Lower lobe of right lung (tissue), 2 donors: Measurements from ENCODE around the gene ARTN. TPM values are rescaled to one million over a fixed set of nuclear protein-coding genes. Genes with fewer than 3 reads are reported as not detected.

Source experiments
- ATAC-seq, 2 donors: fragments of 200-7000 bp; cut with Tn5 transposase; one replicate each; pipeline ENCODE4 v1.9.1; 2020 to 2022; ENCODE audit warnings: mild to moderate bottlenecking in 2 of 2, moderate library complexity in 2 of 2
- DNase-seq: peaks from one replicate; pipeline ENCODE4 v3.0.0-alpha.2; 2020
- H3K27ac ChIP-seq: fragments of 200-600 bp; one replicate; pipeline ENCODE4 v1.8.0; 2022
- H3K27me3 ChIP-seq: fragments of 200-600 bp; one replicate; pipeline ENCODE4 v1.8.0; 2022; ENCODE audit warnings: low read depth
- H3K36me3 ChIP-seq: fragments of 200-600 bp; one replicate; pipeline ENCODE4 v1.8.0; 2022; ENCODE audit warnings: mild to moderate bottlenecking
- H3K4me1 ChIP-seq: fragments of 200-600 bp; one replicate; pipeline ENCODE4 v1.8.0; 2022
- H3K4me3 ChIP-seq: fragments of 200-600 bp; one replicate; pipeline ENCODE4 v1.8.0; 2022; ENCODE audit warnings: mild to moderate bottlenecking
- H3K9me3 ChIP-seq: fragments of 200-600 bp; one replicate; pipeline ENCODE4 v1.8.0; 2022
- CTCF ChIP-seq: fragments of 200-600 bp; IDR thresholded peaks from one replicate; pipeline ENCODE4 v1.8.0; 2022; ENCODE audit warnings: antibody characterized with exemption, mild to moderate bottlenecking
- intact Hi-C: fragments of 100-400 bp; cut with DNase I; formaldehyde crosslinking; loops from one replicate; pipeline ENCODE4 v1.11.0; 2022
- total RNA-seq: library from RNA; stranded (reverse); fragmentation: NEBNext Ultra II Directional; extraction: Animal tissue kit (Norgen Biotek cat#: 25700); gene quantifications from one replicate; pipeline ENCODE4 v1.2.1, GENCODE V29; 2021
- donor health status: DM: no; HTN: yes; CAD: no; lungs with severe emphysema.

The ARTN gene
- total RNA-seq, 1 donor from 2014 or later, result 0.27 TPM

- Histone ChIP-seq H3K4me1 (peaks cover 30% of the 10 kb centered on the region), H3K4me3 (no peak overlapping the region), H3K27me3 (peaks cover 19% of the 10 kb centered on the region), H3K9me3 (no peaks in the 10 kb centered on the region), H3K27ac (no peak overlapping the region), H3K36me3 (no peaks in the 10 kb centered on the region)
- intact Hi-C loops, result no loop called here
- DNase-seq (no peak), ATAC-seq (no peak)
- no peak for TF ChIP-seq CTCF
Observed at GRCh38 chr1:43938383-43938782, 4.8 kb downstream of the ARTN start.

- intact Hi-C loops, result no loop called here
- H3K4me3 ChIP-seq, result no peak overlapping the region
- no peak for ATAC-seq
- H3K36me3 ChIP-seq, result no peaks in the 10 kb centered on the region
- no peak overlapping the region for H3K27ac ChIP-seq
- no peak for TF ChIP-seq CTCF
- H3K4me1 ChIP-seq, result peaks cover 23% of the 10 kb centered on the region
- no peak for DNase-seq
- peaks cover 12% of the 10 kb centered on the region for H3K27me3 ChIP-seq
- H3K9me3 ChIP-seq, result no peaks in the 10 kb centered on the region
Observed at GRCh38 chr1:43938892-43939587, 5.4 kb downstream of the ARTN start.

DNA sequence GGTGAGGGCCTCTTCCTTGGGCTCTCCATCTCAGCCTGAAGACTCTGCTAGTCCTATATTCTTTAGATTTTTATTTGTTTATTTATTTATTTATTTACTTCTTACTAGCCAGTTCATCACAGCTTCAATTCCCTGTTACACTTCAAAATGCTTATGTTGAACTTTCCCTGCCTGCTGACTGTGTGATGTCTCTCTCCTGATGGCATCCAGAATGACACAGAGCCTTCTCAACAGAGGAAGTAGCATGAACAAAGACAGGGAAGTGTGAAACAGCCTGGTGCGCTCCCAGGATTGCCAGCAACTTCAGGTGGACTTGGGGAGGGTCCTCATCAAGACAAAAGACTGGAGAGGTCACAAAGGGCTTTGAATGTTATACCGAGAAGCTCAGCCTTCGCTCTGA is 8.8 kb downstream of the ARTN start:
- no peak overlapping the region for H3K4me3 ChIP-seq
- H3K36me3 ChIP-seq, result no peaks in the 10 kb centered on the region
- DNase-seq (no peak), ATAC-seq (no peak)
- peaks cover 20% of the 10 kb centered on the region for H3K4me1 ChIP-seq
- H3K9me3 ChIP-seq, result no peaks in the 10 kb centered on the region
- no peaks in the 10 kb centered on the region for H3K27me3 ChIP-seq
- intact Hi-C loops, result no loop called here
- no peak for TF ChIP-seq CTCF
- H3K27ac ChIP-seq, result no peak overlapping the region

- no peak overlapping the region for H3K27ac ChIP-seq
- H3K4me1 ChIP-seq, result peaks cover 37% of the 10 kb centered on the region
- intact Hi-C loops, result no loop called here
- H3K27me3 ChIP-seq, result no peaks in the 10 kb centered on the region
- ATAC-seq (no peak), DNase-seq (no peak)
- no peak for TF ChIP-seq CTCF
- peaks cover 4% of the 10 kb centered on the region for H3K36me3 ChIP-seq
- H3K4me3 ChIP-seq, result no peak overlapping the region
- no peaks in the 10 kb centered on the region for H3K9me3 ChIP-seq
Observed at GRCh38 chr1:43944860-43945259, 11.3 kb downstream of the ARTN start.

GRCh38 chr1:43945674-43946235 is 12.2 kb downstream of the ARTN start:
- TF ChIP-seq CTCF, result no peak
- Histone ChIP-seq H3K27me3 (no peaks in the 10 kb centered on the region), H3K9me3 (no peaks in the 10 kb centered on the region), H3K36me3 (peaks cover 12% of the 10 kb centered on the region), H3K4me1 (peaks cover 37% of the 10 kb centered on the region), H3K27ac (peak overlapping the region; percentile 100), H3K4me3 (peak overlapping the region; percentile 74)
- intact Hi-C loops, result no loop called here
- no peak for ATAC-seq
- no peak for DNase-seq
